Natural killer cell (primary cell): ENCODE data around the gene CNEP1R1. TPM values are rescaled to one million over a fixed set of nuclear protein-coding genes. Genes with fewer than 3 reads are reported as not detected.
A peak's percentile ranks its signal among the peaks of the same experiment; 100 is the strongest.

Experiments
- ATAC-seq, 3 donors: fragments of 150-1000 bp in 2 of 3; fragments of 200-7000 bp in 1 of 3; cut with Tn5 transposase; 1 replicate in 1 of 3; 2 replicates in 2 of 3; pipeline ENCODE4 v1.10.0; 2021; ENCODE audit warnings: mild to moderate bottlenecking in 2 of 3, moderate library complexity in 2 of 3
- DNase-seq, 2 donors: peaks; one replicate each; pipeline versions ENCODE4 v3.0.0 to v3.0.0-alpha.2; 2013 to 2021; ENCODE audit warnings: mixed read lengths in 1 of 2
- H3K27ac ChIP-seq: one replicate; pipeline ENCODE4 v1.5.1; 2013; ENCODE audit warnings: mild to moderate bottlenecking, low read length
- H3K27me3 ChIP-seq: one replicate; pipeline ENCODE4 v1.6.1; 2013; ENCODE audit warnings: low read length; ENCODE audit not compliant: control insufficient read depth, insufficient read depth
- H3K36me3 ChIP-seq: one replicate; pipeline ENCODE4 v1.6.1; 2013; ENCODE audit warnings: low read length; ENCODE audit not compliant: control insufficient read depth, insufficient read depth
- H3K4me1 ChIP-seq: one replicate; pipeline ENCODE4 v1.6.1; 2013; ENCODE audit warnings: low read length; ENCODE audit not compliant: control insufficient read depth, insufficient read depth
- H3K4me3 ChIP-seq: one replicate; pipeline ENCODE4 v1.5.1; 2013; ENCODE audit warnings: low read length
- H3K9me3 ChIP-seq: one replicate; pipeline ENCODE4 v1.6.1; 2013; ENCODE audit warnings: low read length; ENCODE audit not compliant: control insufficient read depth, insufficient read depth
- H3K27ac Mint-ChIP-seq, 2 donors: one replicate each; pipeline ENCODE4 v1.8.0; 2022; ENCODE audit warnings: mild to moderate bottlenecking in 2 of 2, mixed read lengths in 2 of 2, moderate library complexity in 1 of 2
- H3K27me3 Mint-ChIP-seq, 2 donors: one replicate each; pipeline ENCODE4 v1.8.0; 2022; ENCODE audit warnings: low read depth in 2 of 2, mixed read lengths in 2 of 2
- H3K36me3 Mint-ChIP-seq: one replicate; pipeline ENCODE4 v1.8.0; 2022; ENCODE audit warnings: mixed read lengths
- H3K4me1 Mint-ChIP-seq, 2 donors: one replicate each; pipeline ENCODE4 v1.8.0; 2022; ENCODE audit warnings: mixed read lengths in 2 of 2
- H3K4me3 Mint-ChIP-seq: one replicate; pipeline ENCODE4 v1.8.0; 2022; ENCODE audit warnings: mild to moderate bottlenecking, moderate library complexity, mixed read lengths
- H3K9me3 Mint-ChIP-seq, 2 donors: one replicate each; pipeline ENCODE4 v1.8.0; 2022; ENCODE audit warnings: mixed read lengths in 2 of 2
- CTCF ChIP-seq: fragments of 200-600 bp; IDR thresholded peaks from one replicate; pipeline ENCODE4 v1.8.0; 2022; ENCODE audit warnings: antibody characterized with exemption
- WGBS: methylation state at CpG from one replicate; pipeline ENCODE4 v1.1.7; 2013; ENCODE audit warnings: missing lambda C conversion rate; ENCODE audit not compliant: insufficient coverage; 5-methylcytosine and 5-hydroxymethylcytosine counted together
- intact Hi-C: fragments of 100-400 bp; cut with micrococcal nuclease; formaldehyde crosslinking; loops from one replicate; pipeline ENCODE4 v1.14.2; 2022
- total RNA-seq, 4 donors: library from RNA; stranded (reverse); fragments of 120-200 nt in 1 of 4; gene quantifications; one replicate each; pipeline versions ENCODE4 v1.2.3 to v1.2.4, GENCODE V29; 2013 to 2022

The CNEP1R1 gene
- total RNA-seq, 3 donors from 2014 or later (not counting 1 experiment from before 2014, with no cell fraction given): 34.3 to 41.6 (median 37.5) TPM

GRCh38 chr16:50059111-50059510, 34.1 kb downstream of the CNEP1R1 start:
- Mint-ChIP-seq H3K4me3 (no peak overlapping the region), H3K9me3 (peaks cover 2 to 3% of the 10 kb centered on the region in 2 donors), H3K27me3 (peaks cover 0 to 7% of the 10 kb centered on the region in 2 donors), H3K4me1 (no peaks in the 10 kb centered on the region), H3K36me3 (peaks cover 6% of the 10 kb centered on the region), H3K27ac (no peak overlapping the region)
- no peaks in the 10 kb centered on the region for H3K36me3 ChIP-seq
- intact Hi-C loops: no loop called here
- H3K27ac ChIP-seq: no peak overlapping the region
- TF ChIP-seq CTCF: no peak
- ATAC-seq: no peak
- H3K9me3 ChIP-seq: peaks cover 11% of the 10 kb centered on the region
- 86% methylated on average over 10 of the region's 10 CpGs for WGBS
- H3K4me3 ChIP-seq: no peak overlapping the region
- DNase-seq: no peak
- no peaks in the 10 kb centered on the region for H3K27me3 ChIP-seq
- H3K4me1 ChIP-seq: no peaks in the 10 kb centered on the region

- Histone ChIP-seq H3K4me3 (no peak overlapping the region), H3K27me3 (no peaks in the 10 kb centered on the region), H3K9me3 (peaks cover 11% of the 10 kb centered on the region), H3K36me3 (no peaks in the 10 kb centered on the region), H3K27ac (no peak overlapping the region), H3K4me1 (no peaks in the 10 kb centered on the region)
- WGBS: 87% methylated on average over 3 of the region's 3 CpGs
- TF ChIP-seq CTCF: no peak
- H3K27ac Mint-ChIP-seq: no peak overlapping the region
- no peak overlapping the region for H3K4me3 Mint-ChIP-seq
- peaks cover 0 to 7% of the 10 kb centered on the region in 2 donors for H3K27me3 Mint-ChIP-seq
- no peaks in the 10 kb centered on the region for H3K4me1 Mint-ChIP-seq
- ATAC-seq (no peak), DNase-seq (no peak)
- H3K9me3 Mint-ChIP-seq: peaks cover 2 to 3% of the 10 kb centered on the region in 2 donors
- intact Hi-C loops: no loop called here
- H3K36me3 Mint-ChIP-seq: peaks cover 6% of the 10 kb centered on the region
Observed at GRCh38 chr16:50059669-50060068, 34.6 kb downstream of the CNEP1R1 start.

- DNase-seq (no peak), ATAC-seq (no peak)
- Histone ChIP-seq H3K27me3 (no peaks in the 10 kb centered on the region), H3K4me1 (peaks cover 4% of the 10 kb centered on the region), H3K4me3 (no peak overlapping the region), H3K36me3 (no peaks in the 10 kb centered on the region), H3K27ac (no peak overlapping the region), H3K9me3 (peaks cover 4% of the 10 kb centered on the region)
- peaks cover under 1 to 1% of the 10 kb centered on the region in 2 donors for H3K9me3 Mint-ChIP-seq
- peaks cover 3% of the 10 kb centered on the region for H3K36me3 Mint-ChIP-seq
- H3K27me3 Mint-ChIP-seq: peaks cover 0 to 7% of the 10 kb centered on the region in 2 donors
- H3K4me1 Mint-ChIP-seq: no peaks in the 10 kb centered on the region
- H3K4me3 Mint-ChIP-seq: no peak overlapping the region
- 100% methylated on average over 1 of the region's 1 CpG for WGBS
- H3K27ac Mint-ChIP-seq: no peak overlapping the region
- no peak for TF ChIP-seq CTCF
- intact Hi-C loops: no loop called here
Observed at GRCh38 chr16:50061326-50061725, 36.3 kb downstream of the CNEP1R1 start.

GRCh38 chr16:50065241-50065623, 40.2 kb downstream of the CNEP1R1 start:
- WGBS: 80% methylated on average over 7 of the region's 8 CpGs
- DNase-seq (peak in 1 of 2 donors; percentile 14), ATAC-seq (no peak)
- no peak overlapping the region for H3K4me3 ChIP-seq
- Mint-ChIP-seq H3K9me3 (no peaks in the 10 kb centered on the region), H3K4me1 (peaks cover 22 to 35% of the 10 kb centered on the region in 2 donors), H3K27ac (peak overlapping the region; percentile 84), H3K27me3 (no peaks in the 10 kb centered on the region), H3K36me3 (no peaks in the 10 kb centered on the region), H3K4me3 (peak overlapping the region; percentile 95)
- intact Hi-C loops: no loop called here
- peaks cover 21% of the 10 kb centered on the region for H3K4me1 ChIP-seq
- peaks cover 7% of the 10 kb centered on the region for H3K36me3 ChIP-seq
- H3K27me3 ChIP-seq: no peaks in the 10 kb centered on the region
- H3K9me3 ChIP-seq: no peaks in the 10 kb centered on the region
- peak overlapping the region; percentile 35 for H3K27ac ChIP-seq
- TF ChIP-seq CTCF: no peak
